H9 (cell line): ENCODE data around the gene ATRN. TPM values are rescaled to one million over a fixed set of nuclear protein-coding genes. Genes with fewer than 3 reads are reported as not detected.

Experiments
- DNase-seq: peaks from one replicate; pipeline ENCODE4 v3.0.0-alpha.2; 2017
- H2AFZ ChIP-seq: one replicate; pipeline ENCODE4 v1.6.1; 2013; ENCODE audit warnings: mild to moderate bottlenecking, low read length, control low read depth, moderate library complexity
- H2AK5ac ChIP-seq: 2 replicates; pipeline ENCODE4 v1.6.1; 2013; ENCODE audit warnings: low read length, control low read depth, mixed read lengths; ENCODE audit not compliant: insufficient read length
- H2BK120ac ChIP-seq: one replicate; pipeline ENCODE4 v1.6.1; 2013; ENCODE audit warnings: low read depth, mild to moderate bottlenecking, low read length, control low read depth, inconsistent platforms; ENCODE audit not compliant: poor library complexity, severe bottlenecking
- H2BK12ac ChIP-seq: 2 replicates; pipeline ENCODE4 v1.6.1; 2013; ENCODE audit warnings: low read length, control low read depth, mixed read lengths, low read depth; ENCODE audit not compliant: insufficient read length
- H2BK15ac ChIP-seq: 2 replicates; pipeline ENCODE4 v1.6.1; 2013; ENCODE audit warnings: low read depth, low read length, control low read depth
- H2BK20ac ChIP-seq: one replicate; pipeline ENCODE4 v1.6.1; 2013; ENCODE audit warnings: low read depth, mild to moderate bottlenecking, low read length, control low read depth, inconsistent platforms; ENCODE audit not compliant: poor library complexity, severe bottlenecking
- H2BK5ac ChIP-seq: 2 replicates; pipeline ENCODE4 v1.6.1; 2013; ENCODE audit warnings: low read length, control low read depth, mixed read lengths; ENCODE audit not compliant: insufficient read length
- H3K14ac ChIP-seq: 2 replicates; pipeline ENCODE4 v1.6.1; 2013; ENCODE audit warnings: low read length, control low read depth; ENCODE audit not compliant: insufficient read depth
- H3K18ac ChIP-seq: 2 replicates; pipeline ENCODE4 v1.6.1; 2013; ENCODE audit warnings: low read depth, mild to moderate bottlenecking, mixed read lengths, low read length, control low read depth; ENCODE audit not compliant: insufficient read length
- H3K23ac ChIP-seq: 2 replicates; pipeline ENCODE4 v1.6.1; 2013; ENCODE audit warnings: low read length, control low read depth, mixed read lengths, low read depth; ENCODE audit not compliant: insufficient read length
- H3K23me2 ChIP-seq: 2 replicates; pipeline ENCODE4 v1.6.1; 2013; ENCODE audit warnings: low read depth, mild to moderate bottlenecking, mixed read lengths, low read length, control low read depth; ENCODE audit not compliant: insufficient read length, poor library complexity, severe bottlenecking
- H3K27ac ChIP-seq: 2 replicates; pipeline ENCODE4 v1.5.1; 2013; ENCODE audit warnings: low read length, control low read depth, mixed read lengths, low read depth; ENCODE audit not compliant: insufficient read length
- H3K27me3 ChIP-seq: 2 replicates; pipeline ENCODE4 v1.6.1; 2013; ENCODE audit warnings: low read length, control low read depth, inconsistent platforms; ENCODE audit not compliant: insufficient read depth
- H3K4ac ChIP-seq: 2 replicates; pipeline ENCODE4 v1.6.1; 2013; ENCODE audit warnings: low read depth, mild to moderate bottlenecking, control low read depth, inconsistent platforms, low read length, moderate library complexity
- H3K4me1 ChIP-seq: 2 replicates; pipeline ENCODE4 v1.6.1; 2013; ENCODE audit warnings: low read length, control low read depth, inconsistent platforms; ENCODE audit not compliant: insufficient read depth
- H3K4me2 ChIP-seq: 2 replicates; pipeline ENCODE4 v1.6.1; 2013; ENCODE audit warnings: low read length, control low read depth, mixed read lengths; ENCODE audit not compliant: insufficient read length, insufficient read depth
- H3K56ac ChIP-seq: 2 replicates; pipeline ENCODE4 v1.6.1; 2013; ENCODE audit warnings: low read depth, mild to moderate bottlenecking, mixed read lengths, low read length, control low read depth; ENCODE audit not compliant: insufficient read length
- H3K79me1 ChIP-seq: 2 replicates; pipeline ENCODE4 v1.6.1; 2013; ENCODE audit warnings: low read depth, mild to moderate bottlenecking, moderate library complexity, low read length, control low read depth, inconsistent platforms; ENCODE audit not compliant: insufficient read depth, poor library complexity, severe bottlenecking
- H3K79me2 ChIP-seq: 2 replicates; pipeline ENCODE4 v1.6.1; 2013; ENCODE audit warnings: low read length, control low read depth, inconsistent platforms; ENCODE audit not compliant: insufficient read depth
- H3K9ac ChIP-seq: 2 replicates; pipeline ENCODE4 v1.6.1; 2013; ENCODE audit warnings: low read length, control low read depth, mixed read lengths; ENCODE audit not compliant: insufficient read length; ENCODE audit errors: extremely low read depth
- H3K9me3 ChIP-seq: one replicate; pipeline ENCODE4 v1.6.1; 2013; ENCODE audit warnings: low read depth, low read length, inconsistent platforms; ENCODE audit not compliant: control insufficient read depth
- H3T11ph ChIP-seq: one replicate; pipeline ENCODE4 v1.6.1; 2013; ENCODE audit warnings: mild to moderate bottlenecking, low read length, control low read depth, inconsistent platforms
- H4K20me1 ChIP-seq: one replicate; pipeline ENCODE4 v1.6.1; 2013; ENCODE audit not compliant: control insufficient read depth, insufficient read length, insufficient read depth
- H4K5ac ChIP-seq: 2 replicates; pipeline ENCODE4 v1.6.1; 2013; ENCODE audit warnings: low read depth, mild to moderate bottlenecking, mixed read lengths, low read length, control low read depth; ENCODE audit not compliant: insufficient read length
- H4K8ac ChIP-seq: replicated peaks from 2 replicates; pipeline ENCODE4 v1.6.1; 2013; ENCODE audit warnings: low read length, control low read depth, mixed read lengths, low read depth; ENCODE audit not compliant: insufficient read length
- H4K91ac ChIP-seq: 2 replicates; pipeline ENCODE4 v1.6.1; 2013; ENCODE audit warnings: low read depth, mild to moderate bottlenecking, moderate library complexity, mixed read lengths, low read length, control low read depth; ENCODE audit not compliant: insufficient read length
- H3K27ac Mint-ChIP-seq, 3 experiments: 2 replicates in 2 of 3; 3 replicates in 1 of 3; pipeline ENCODE4 v1.8.0; 2020 to 2021; ENCODE audit warnings: mixed read lengths in 3 of 3, mild to moderate bottlenecking in 1 of 3, moderate library complexity in 1 of 3
- H3K27me3 Mint-ChIP-seq: 2 replicates; pipeline ENCODE4 v1.8.0; 2021; ENCODE audit warnings: low read depth, mild to moderate bottlenecking, moderate library complexity, mixed read lengths
- H3K36me3 Mint-ChIP-seq, 3 experiments: 2 replicates in 2 of 3; 3 replicates in 1 of 3; pipeline ENCODE4 v1.8.0; 2020 to 2021; ENCODE audit warnings: low read depth in 3 of 3, mixed read lengths in 3 of 3; ENCODE audit not compliant: insufficient read depth in 1 of 3
- H3K4me1 Mint-ChIP-seq, 2 experiments: 2 replicates each; pipeline ENCODE4 v1.8.0; 2020; ENCODE audit warnings: mixed read lengths in 2 of 2
- H3K4me3 Mint-ChIP-seq, 2 experiments: 2 replicates in 1 of 2; 3 replicates in 1 of 2; pipeline ENCODE4 v1.8.0; 2020 to 2021; ENCODE audit warnings: mild to moderate bottlenecking in 2 of 2, mixed read lengths in 2 of 2, moderate library complexity in 1 of 2
- H3K9me3 Mint-ChIP-seq, 2 experiments: 2 replicates in 1 of 2; 3 replicates in 1 of 2; pipeline ENCODE4 v1.8.0; 2020; ENCODE audit warnings: mild to moderate bottlenecking in 2 of 2, mixed read lengths in 2 of 2, moderate library complexity in 1 of 2
- WGBS: extraction: QIAGEN DNeasy Blood & Tissue Kit; methylation state at CpG from one replicate; pipeline ENCODE4 v1.1.7; 2013; ENCODE audit warnings: missing lambda C conversion rate, low lambda C conversion rate, mixed read lengths; ENCODE audit not compliant: insufficient read length; ENCODE audit errors: extremely low coverage; 5-methylcytosine and 5-hydroxymethylcytosine counted together
- total RNA-seq: library from RNA; stranded (reverse); gene quantifications from 2 replicates; pipeline ENCODE4 v1.2.1, GENCODE V29; 2021
- TF ChIP-seq, protein P1 (sequence below): fragments of 200-600 bp; sonication (generic); conservative IDR thresholded peaks from 3 replicates; pipeline ENCODE4 v1.8.0; 2021; ENCODE audit warnings: antibody characterized with exemption, mild to moderate bottlenecking

The ATRN gene
- total RNA-seq, 1 experiment from 2014 or later, result 23.1 TPM

DNA sequence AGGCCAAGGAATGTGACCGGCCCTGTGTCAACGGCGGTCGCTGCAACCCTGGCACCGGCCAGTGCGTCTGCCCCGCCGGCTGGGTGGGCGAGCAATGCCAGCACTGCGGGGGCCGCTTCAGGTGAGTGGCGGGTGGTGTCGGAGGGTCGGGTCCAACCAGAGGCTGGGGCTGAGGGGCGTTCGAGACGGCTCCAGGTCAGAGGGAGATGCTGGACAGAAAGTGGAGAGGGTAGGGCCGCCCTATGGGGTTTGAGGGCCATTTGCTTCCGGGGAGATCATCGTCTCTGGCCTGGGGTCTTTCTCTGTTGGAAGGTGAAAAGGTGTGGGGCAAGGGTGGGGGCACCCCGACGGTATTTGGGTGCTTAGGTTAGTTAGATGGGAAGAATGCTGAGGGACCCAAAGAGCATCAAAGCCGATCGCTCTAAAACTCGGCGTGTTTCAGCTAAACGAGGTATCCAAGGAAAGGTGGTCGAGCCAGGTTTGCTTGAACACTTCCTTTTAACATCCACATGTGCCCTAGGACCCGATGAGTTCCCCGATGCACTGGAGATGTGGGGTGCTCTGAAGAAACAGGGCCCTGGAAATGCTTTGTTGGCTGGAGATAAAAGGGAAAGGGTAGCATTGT is 691 bp downstream of the ATRN start:
- no CpG with 5 or more reads among the region's 30 CpGs for WGBS
- H3K27me3 Mint-ChIP-seq, result peaks cover 61% of the 10 kb centered on the region
- H3K56ac ChIP-seq, result no peak overlapping the region
- no peaks in the 10 kb centered on the region for H3K79me1 ChIP-seq
- no peak overlapping the region for H3K14ac ChIP-seq
- H3K27ac ChIP-seq, result no peak overlapping the region
- no peak overlapping the region for H4K8ac ChIP-seq
- H2AFZ ChIP-seq, result no peak overlapping the region
- no peaks in the 10 kb centered on the region for H4K20me1 ChIP-seq
- H3K4me1 Mint-ChIP-seq, result peaks cover 14% of the 10 kb centered on the region in 2 experiments
- H3K79me2 ChIP-seq, result peaks cover 4% of the 10 kb centered on the region; the same call in 1 of the 2 replicates
- no peak overlapping the region for H2BK120ac ChIP-seq
- H2AK5ac ChIP-seq, result no peak overlapping the region
- no peak overlapping the region for H3K23ac ChIP-seq
- H3K4me3 Mint-ChIP-seq, result peak overlapping the region; percentile 92 to 96
- no peak overlapping the region for H2BK15ac ChIP-seq
- H3K4me2 ChIP-seq, result peak overlapping the region; percentile 90
- no peak overlapping the region for H3T11ph ChIP-seq
- H3K18ac ChIP-seq, result no peak overlapping the region
- H3K9ac ChIP-seq, result peak overlapping the region; percentile 52
- no peak overlapping the region for H2BK20ac ChIP-seq
- H3K36me3 Mint-ChIP-seq, result no peaks in the 10 kb centered on the region
- peaks cover 11% of the 10 kb centered on the region for H3K23me2 ChIP-seq
- no peak overlapping the region for H2BK5ac ChIP-seq
- H3K27me3 ChIP-seq, result peaks cover 2% of the 10 kb centered on the region; the same call in 1 of the 2 replicates
- H3K27ac Mint-ChIP-seq, result peak overlapping the region in 1 of 3 experiments; percentile 90; a peak in 2 of 7 replicates
- no peaks in the 10 kb centered on the region for H3K4me1 ChIP-seq
- H3K9me3 ChIP-seq, result no peaks in the 10 kb centered on the region
- H4K5ac ChIP-seq, result no peak overlapping the region
- H4K91ac ChIP-seq, result no peak overlapping the region
- H3K9me3 Mint-ChIP-seq, result no peaks in the 10 kb centered on the region
- TF ChIP-seq, protein P1, sequence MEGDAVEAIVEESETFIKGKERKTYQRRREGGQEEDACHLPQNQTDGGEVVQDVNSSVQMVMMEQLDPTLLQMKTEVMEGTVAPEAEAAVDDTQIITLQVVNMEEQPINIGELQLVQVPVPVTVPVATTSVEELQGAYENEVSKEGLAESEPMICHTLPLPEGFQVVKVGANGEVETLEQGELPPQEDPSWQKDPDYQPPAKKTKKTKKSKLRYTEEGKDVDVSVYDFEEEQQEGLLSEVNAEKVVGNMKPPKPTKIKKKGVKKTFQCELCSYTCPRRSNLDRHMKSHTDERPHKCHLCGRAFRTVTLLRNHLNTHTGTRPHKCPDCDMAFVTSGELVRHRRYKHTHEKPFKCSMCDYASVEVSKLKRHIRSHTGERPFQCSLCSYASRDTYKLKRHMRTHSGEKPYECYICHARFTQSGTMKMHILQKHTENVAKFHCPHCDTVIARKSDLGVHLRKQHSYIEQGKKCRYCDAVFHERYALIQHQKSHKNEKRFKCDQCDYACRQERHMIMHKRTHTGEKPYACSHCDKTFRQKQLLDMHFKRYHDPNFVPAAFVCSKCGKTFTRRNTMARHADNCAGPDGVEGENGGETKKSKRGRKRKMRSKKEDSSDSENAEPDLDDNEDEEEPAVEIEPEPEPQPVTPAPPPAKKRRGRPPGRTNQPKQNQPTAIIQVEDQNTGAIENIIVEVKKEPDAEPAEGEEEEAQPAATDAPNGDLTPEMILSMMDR, result no peak
- DNase-seq, result no peak
- H2BK12ac ChIP-seq, result no peak overlapping the region
- H3K4ac ChIP-seq, result no peak overlapping the region
